ENCODE results near the gene MPEG1. TPM values are rescaled to one million over a fixed set of nuclear protein-coding genes. Genes with fewer than 3 reads are reported as not detected.
A peak's percentile ranks its signal among the peaks of the same experiment; 100 is the strongest.

The MPEG1 gene
- total and polyA plus RNA-seq, 2 of the 13 experiments (the other 11 are each of a cell fraction or from before 2014, with no cell fraction given): not detected

DNA sequence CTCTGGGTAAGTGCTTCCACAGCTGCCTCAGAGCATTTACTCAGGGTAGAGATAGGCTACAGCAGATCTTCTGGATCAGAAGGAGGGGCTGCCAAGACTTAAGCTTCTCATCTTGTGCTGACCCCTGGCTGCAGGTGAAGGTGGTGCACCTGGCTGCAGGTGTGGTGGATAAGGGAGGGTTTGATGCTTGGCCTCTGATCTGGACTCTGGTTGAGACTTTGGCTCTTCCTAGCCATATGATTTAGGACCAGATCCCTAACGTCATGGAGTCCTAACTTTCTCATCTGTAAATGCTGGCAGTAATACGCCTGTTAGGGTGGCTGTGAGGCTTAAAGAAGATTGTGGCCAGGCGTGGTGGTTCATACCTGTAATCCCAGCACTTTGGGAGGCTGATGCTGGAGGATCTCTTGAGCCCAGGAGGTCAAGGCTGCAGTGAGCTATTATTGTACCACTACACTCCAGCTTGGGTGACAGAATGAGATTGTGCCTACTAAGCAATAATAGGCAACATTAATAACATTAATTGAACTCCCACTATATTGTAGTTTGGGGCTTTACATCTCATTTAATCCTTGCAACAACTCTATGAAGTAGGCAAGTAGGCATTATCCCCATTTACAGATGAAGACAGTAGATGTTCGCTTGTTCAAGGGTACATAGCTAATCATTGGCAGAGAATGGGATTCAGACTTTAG, 30.1 kb downstream of the MPEG1 start:
- peaks cover 12% of the 10 kb centered on the region; the same call in 1 of the 2 replicates for H3K4me1 ChIP-seq (ENCODE audit: insufficient read depth, low read length)
- DNase-seq (ENCODE audit: low spot score) (peak; percentile 32), FAIRE-seq (no peak)
- TF ChIP-seq ZNF614 (CRISPR knock-in tag; IDR thresholded peaks at IDR 0.05; ENCODE audit: borderline replicate concordance) (no peak), SMC3 (IDR thresholded peaks at IDR 0.05; ENCODE audit: low read length) (peak; percentile 28; the same call in 1 of the 2 replicates), FIP1L1 (IDR thresholded peaks at IDR 0.05; ENCODE audit: borderline replicate concordance, insufficient read depth, low read depth, low read length) (no peak), MAFF (IDR thresholded peaks at IDR 0.05; ENCODE audit: low read depth, low read length) (peak; percentile 62), BORCS8-MEF2B (CRISPR knock-in tag; IDR thresholded peaks at IDR 0.05) (no peak), ZMYM2 (CRISPR knock-in tag; IDR thresholded peaks at IDR 0.05) (no peak), ZNF24 (IDR thresholded peaks at IDR 0.05) (no peak), NRL (CRISPR knock-in tag; IDR thresholded peaks at IDR 0.05; ENCODE audit: borderline replicate concordance) (no peak), RAD21 (CRISPR knock-in tag; IDR thresholded peaks at IDR 0.05) (0 out of 2 replicates have a peak, but pooled peaks have one; percentile 28), ZNF34 (CRISPR knock-in tag; IDR thresholded peaks at IDR 0.05; ENCODE audit: borderline replicate concordance) (no peak), CENPX (CRISPR knock-in tag; IDR thresholded peaks at IDR 0.05) (no peak), SATB2 (CRISPR knock-in tag; IDR thresholded peaks at IDR 0.05) (no peak), IKZF1 (IDR thresholded peaks at IDR 0.05) (no peak), ZNF30 (CRISPR knock-in tag; IDR thresholded peaks at IDR 0.05) (no peak), ARNTL (CRISPR knock-in tag; IDR thresholded peaks at IDR 0.05) (no peak)
- TF ChIP-seq, protein P1, sequence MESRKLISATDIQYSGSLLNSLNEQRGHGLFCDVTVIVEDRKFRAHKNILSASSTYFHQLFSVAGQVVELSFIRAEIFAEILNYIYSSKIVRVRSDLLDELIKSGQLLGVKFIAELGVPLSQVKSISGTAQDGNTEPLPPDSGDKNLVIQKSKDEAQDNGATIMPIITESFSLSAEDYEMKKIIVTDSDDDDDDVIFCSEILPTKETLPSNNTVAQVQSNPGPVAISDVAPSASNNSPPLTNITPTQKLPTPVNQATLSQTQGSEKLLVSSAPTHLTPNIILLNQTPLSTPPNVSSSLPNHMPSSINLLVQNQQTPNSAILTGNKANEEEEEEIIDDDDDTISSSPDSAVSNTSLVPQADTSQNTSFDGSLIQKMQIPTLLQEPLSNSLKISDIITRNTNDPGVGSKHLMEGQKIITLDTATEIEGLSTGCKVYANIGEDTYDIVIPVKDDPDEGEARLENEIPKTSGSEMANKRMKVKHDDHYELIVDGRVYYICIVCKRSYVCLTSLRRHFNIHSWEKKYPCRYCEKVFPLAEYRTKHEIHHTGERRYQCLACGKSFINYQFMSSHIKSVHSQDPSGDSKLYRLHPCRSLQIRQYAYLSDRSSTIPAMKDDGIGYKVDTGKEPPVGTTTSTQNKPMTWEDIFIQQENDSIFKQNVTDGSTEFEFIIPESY (CRISPR knock-in tag; IDR thresholded peaks at IDR 0.05): no peak
- TF ChIP-seq, protein P2, sequence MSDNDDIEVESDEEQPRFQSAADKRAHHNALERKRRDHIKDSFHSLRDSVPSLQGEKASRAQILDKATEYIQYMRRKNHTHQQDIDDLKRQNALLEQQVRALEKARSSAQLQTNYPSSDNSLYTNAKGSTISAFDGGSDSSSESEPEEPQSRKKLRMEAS (IDR thresholded peaks at IDR 0.05): no peak
- TF ChIP-seq, protein P3, sequence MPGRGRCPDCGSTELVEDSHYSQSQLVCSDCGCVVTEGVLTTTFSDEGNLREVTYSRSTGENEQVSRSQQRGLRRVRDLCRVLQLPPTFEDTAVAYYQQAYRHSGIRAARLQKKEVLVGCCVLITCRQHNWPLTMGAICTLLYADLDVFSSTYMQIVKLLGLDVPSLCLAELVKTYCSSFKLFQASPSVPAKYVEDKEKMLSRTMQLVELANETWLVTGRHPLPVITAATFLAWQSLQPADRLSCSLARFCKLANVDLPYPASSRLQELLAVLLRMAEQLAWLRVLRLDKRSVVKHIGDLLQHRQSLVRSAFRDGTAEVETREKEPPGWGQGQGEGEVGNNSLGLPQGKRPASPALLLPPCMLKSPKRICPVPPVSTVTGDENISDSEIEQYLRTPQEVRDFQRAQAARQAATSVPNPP (CRISPR knock-in tag; IDR thresholded peaks at IDR 0.05): no peak
- TF ChIP-seq, protein P4, sequence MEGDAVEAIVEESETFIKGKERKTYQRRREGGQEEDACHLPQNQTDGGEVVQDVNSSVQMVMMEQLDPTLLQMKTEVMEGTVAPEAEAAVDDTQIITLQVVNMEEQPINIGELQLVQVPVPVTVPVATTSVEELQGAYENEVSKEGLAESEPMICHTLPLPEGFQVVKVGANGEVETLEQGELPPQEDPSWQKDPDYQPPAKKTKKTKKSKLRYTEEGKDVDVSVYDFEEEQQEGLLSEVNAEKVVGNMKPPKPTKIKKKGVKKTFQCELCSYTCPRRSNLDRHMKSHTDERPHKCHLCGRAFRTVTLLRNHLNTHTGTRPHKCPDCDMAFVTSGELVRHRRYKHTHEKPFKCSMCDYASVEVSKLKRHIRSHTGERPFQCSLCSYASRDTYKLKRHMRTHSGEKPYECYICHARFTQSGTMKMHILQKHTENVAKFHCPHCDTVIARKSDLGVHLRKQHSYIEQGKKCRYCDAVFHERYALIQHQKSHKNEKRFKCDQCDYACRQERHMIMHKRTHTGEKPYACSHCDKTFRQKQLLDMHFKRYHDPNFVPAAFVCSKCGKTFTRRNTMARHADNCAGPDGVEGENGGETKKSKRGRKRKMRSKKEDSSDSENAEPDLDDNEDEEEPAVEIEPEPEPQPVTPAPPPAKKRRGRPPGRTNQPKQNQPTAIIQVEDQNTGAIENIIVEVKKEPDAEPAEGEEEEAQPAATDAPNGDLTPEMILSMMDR (CRISPR knock-in tag; IDR thresholded peaks at IDR 0.05): peak; percentile 64

More for the DNA sequence above, 30.1 kb downstream of the MPEG1 start:
- CTCF ChIA-PET (ENCODE audit: low intra/inter-chr PET ratio, low total read pairs): interaction anchor here (2.1 kb wide), 1 partner anchor 11 kb away, joined by 16 read pairs; the partner anchor contains the start of gene DTX4
- in situ Hi-C loops (cut with HindIII; ENCODE audit: extremely low pct_ligation_motif_present, low pct_unique_long_range_greater_than_20kb): loop anchor here (25.0 kb wide), 1 partner anchor 505 kb away; no protein-coding TSS in a partner anchor
- Histone ChIP-seq H3K9ac (ENCODE audit: insufficient read depth, low read depth, low read length) (no peak overlapping the region), H3K9me3 (ENCODE audit: low read length) (no peaks in the 10 kb centered on the region), H3K4me2 (ENCODE audit: low read depth, low read length) (no peak overlapping the region), H4K20me1 (ENCODE audit: insufficient read depth, low read length) (no peaks in the 10 kb centered on the region), H2AFZ (ENCODE audit: low read length) (no peak overlapping the region), H3K4me3 (replicated peaks in 1 of 3; ENCODE audit: insufficient read depth in 1 of 3, low read depth in 2 of 3, low read length in 3 of 3) (no peak overlapping the region), H3K36me3 (replicated peaks in 1 of 2; ENCODE audit: control insufficient read depth in 1 of 2, insufficient read depth in 2 of 2, low read length in 2 of 2) (no peaks in the 10 kb centered on the region; a peak in 1 of 5 replicates), H3K79me2 (ENCODE audit: insufficient read depth, low read length) (no peaks in the 10 kb centered on the region), H3K27ac (ENCODE audit: extremely low read length, insufficient read depth, low read length) (no peak overlapping the region), H3K27me3 (ENCODE audit: control insufficient read depth in 1 of 2, insufficient read depth in 2 of 2, low read length in 2 of 2) (no peaks in the 10 kb centered on the region)
- 92% methylated on average over 4 of the region's 4 CpGs for WGBS (ENCODE audit: low lambda C conversion rate)
- POLR2A ChIA-PET: interaction anchor here (0.6 to 1.3 kb wide), 2 partner anchors 9 to 11 kb away, joined by 3 to 4 read pairs; no protein-coding TSS in a partner anchor
- no TSS peak for BruUV-seq (replicated peaks)
- peak; percentile 63 for ATAC-seq
- intact Hi-C loops (cut with micrococcal nuclease; ENCODE audit: unreplicated experiment): no loop called here

Data from HepG2 (cell line).